GM12874 (cell line): ENCODE results near the gene CT47A1.
"Not testable (repeated sequence)": the region's sequence is repeated elsewhere in the genome, so short reads cannot be mapped to it uniquely, and the experiment has no call there.

ENCODE experiments used
- CTCF ChIP-seq: IDR thresholded peaks from 2 replicates; pipeline ENCODE4 v1.5.1; 2011; ENCODE audit warnings: low read depth, mild to moderate bottlenecking, control low read depth, low read length, moderate library complexity; ENCODE audit not compliant: insufficient read depth

Gene CT47A1

GRCh38 chrX:120985660-120986059, at the start of gene CT47A1:
Gene CT47A1 (minus strand): TSS chrX:120985760. CDS start chrX:120985529, 231 bp downstream.
- not testable (repeated sequence) for TF ChIP-seq CTCF

GRCh38 chrX:121032531-121032930, 47.0 kb upstream of the CT47A1 start:
- no peak for TF ChIP-seq CTCF

GRCh38 chrX:121030083-121030482, 44.5 kb upstream of the CT47A1 start:
- TF ChIP-seq CTCF = no peak

GRCh38 chrX:121028419-121028818, 42.9 kb upstream of the CT47A1 start:
- no peak for TF ChIP-seq CTCF

GRCh38 chrX:121014826-121015225, 29.3 kb upstream of the CT47A1 start:
- TF ChIP-seq CTCF = no peak

- TF ChIP-seq CTCF = no peak
Measured at GRCh38 chrX:121013897-121014455, 28.4 kb upstream of the CT47A1 start.

- TF ChIP-seq CTCF = no peak
Measured at GRCh38 chrX:121011254-121011653, 25.7 kb upstream of the CT47A1 start.
